Testis (tissue), 2 donors: Measurements from ENCODE around the gene PVALEF.

Source experiments
- CTCF ChIP-seq, 3 experiments: fragments of 450-650 bp in 2 of 3; fragments of 200-600 bp in 1 of 3; sonication (generic) in 1 of 3; IDR thresholded peaks; one replicate each; pipeline ENCODE4 v1.5.1; 2016 to 2019; ENCODE audit warnings: antibody characterized with exemption in 3 of 3, mild to moderate bottlenecking in 2 of 3, moderate library complexity in 1 of 3
- POLR2A ChIP-seq: fragments of 450-650 bp; IDR thresholded peaks from one replicate; pipeline ENCODE4 v1.6.1; 2017; ENCODE audit warnings: antibody characterized with exemption, mild to moderate bottlenecking, moderate library complexity

- TF ChIP-seq POLR2A = no peak
- no peak for TF ChIP-seq CTCF (IDR thresholded peaks at IDR 0.05)
Observed at GRCh38 chr17:81219476-81220180, 54.3 kb downstream of the PVALEF start.
